AG08395 (cell line): ENCODE measurements around the gene RPIA.
"Not testable (repeated sequence)": the region's sequence is repeated elsewhere in the genome, so short reads cannot be mapped to it uniquely, and the experiment has no call there.

Experiments
- DNase-seq: peaks from one replicate; pipeline ENCODE4 v3.0.0; 2012; ENCODE audit warnings: mixed read lengths, low spot score

The RPIA gene

GRCh38 chr2:88773233-88774028 lies 82.0 kb downstream of the RPIA start:
- DNase-seq, result not testable (repeated sequence)

- DNase-seq, result not testable (repeated sequence)
Measured at GRCh38 chr2:88789213-88789612, 97.7 kb downstream of the RPIA start.

- DNase-seq, result not testable (repeated sequence)
Measured at GRCh38 chr2:88795932-88796331, 104.5 kb downstream of the RPIA start.

GRCh38 chr2:88796523-88796922 lies 105.0 kb downstream of the RPIA start:
- DNase-seq, result not testable (repeated sequence)

GRCh38 chr2:88797164-88797563 lies 105.7 kb downstream of the RPIA start:
- not testable (repeated sequence) for DNase-seq
